HG02571 (cell line): ENCODE data around the gene SMARCB1.

ENCODE experiments used
- ATAC-seq: cut with Tn5 transposase; IDR thresholded peaks from one replicate; pipeline ENCODE4 v1.9.1; 2021; ENCODE audit warnings: mild to moderate bottlenecking, moderate library complexity; ENCODE audit not compliant: unreplicated experiment

The SMARCB1 gene

GRCh38 chr22:23801238-23801821 lies 14.6 kb downstream of the SMARCB1 start:
- no peak for ATAC-seq

GRCh38 chr22:23801886-23802377 lies 15.2 kb downstream of the SMARCB1 start:
- ATAC-seq, result no peak

GRCh38 chr22:23803001-23803819 lies 16.4 kb downstream of the SMARCB1 start:
- no peak for ATAC-seq

- ATAC-seq, result no peak
Observed at GRCh38 chr22:23804781-23805291, 18.1 kb downstream of the SMARCB1 start.

- no peak for ATAC-seq
Observed at GRCh38 chr22:23806837-23807236, 20.1 kb downstream of the SMARCB1 start.

GRCh38 chr22:23812378-23812777 lies 25.6 kb downstream of the SMARCB1 start:
- no peak for ATAC-seq

GRCh38 chr22:23815541-23816155 lies 28.9 kb downstream of the SMARCB1 start:
- no peak for ATAC-seq

- ATAC-seq, result no peak
Observed at GRCh38 chr22:23816156-23816976, 29.6 kb downstream of the SMARCB1 start.

GRCh38 chr22:23817146-23817545 lies 30.4 kb downstream of the SMARCB1 start:
- no peak for ATAC-seq

- no peak for ATAC-seq
Observed at GRCh38 chr22:23818541-23818940, 31.8 kb downstream of the SMARCB1 start.

GRCh38 chr22:23820748-23821211 lies 34.0 kb downstream of the SMARCB1 start:
- no peak for ATAC-seq

GRCh38 chr22:23822101-23822671 lies 35.4 kb downstream of the SMARCB1 start:
- no peak for ATAC-seq

- ATAC-seq, result no peak
Observed at GRCh38 chr22:23823331-23823791, 36.6 kb downstream of the SMARCB1 start.

- ATAC-seq, result no peak
Observed at GRCh38 chr22:23824476-23825245, 37.9 kb downstream of the SMARCB1 start.

- no peak for ATAC-seq
Observed at GRCh38 chr22:23825246-23825905, 38.6 kb downstream of the SMARCB1 start.

GRCh38 chr22:23826510-23827350 lies 40.0 kb downstream of the SMARCB1 start:
- ATAC-seq, result no peak

GRCh38 chr22:23827351-23827995 lies 40.7 kb downstream of the SMARCB1 start:
- no peak for ATAC-seq
